NCI-H2107 treated with DMSO at 0.1 percent for 48 hours (cell line): ENCODE results near the gene MPZL3.
"Not testable (repeated sequence)": the region's sequence is repeated elsewhere in the genome, so short reads cannot be mapped to it uniquely, and the experiment has no call there.

Experiments
- DNase-seq: peaks from one replicate; lab custom pipeline; 2025; ENCODE audit not compliant: unreplicated experiment; lab: John Stamatoyannopoulos, UW

Gene MPZL3

DNA sequence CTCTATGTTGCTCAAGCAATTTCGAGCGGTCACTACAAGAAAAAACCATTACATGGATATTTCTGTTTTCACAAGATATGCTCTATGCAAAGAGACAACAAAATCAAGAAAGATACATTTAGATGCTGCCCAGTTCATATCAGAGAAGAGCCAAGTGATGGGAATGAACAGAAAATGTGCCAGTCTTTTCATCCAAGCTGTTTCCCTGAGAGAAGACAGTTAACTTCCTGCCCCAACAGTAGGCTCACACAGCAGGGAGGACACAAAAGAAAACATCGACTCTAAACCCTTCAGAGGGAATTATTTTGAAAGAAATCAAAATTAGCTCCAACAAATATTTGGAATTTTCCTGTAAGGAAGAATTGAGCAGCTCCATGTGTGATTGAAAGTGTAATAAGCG is 39.0 kb downstream of the MPZL3 start:
- no peak for DNase-seq

DNA sequence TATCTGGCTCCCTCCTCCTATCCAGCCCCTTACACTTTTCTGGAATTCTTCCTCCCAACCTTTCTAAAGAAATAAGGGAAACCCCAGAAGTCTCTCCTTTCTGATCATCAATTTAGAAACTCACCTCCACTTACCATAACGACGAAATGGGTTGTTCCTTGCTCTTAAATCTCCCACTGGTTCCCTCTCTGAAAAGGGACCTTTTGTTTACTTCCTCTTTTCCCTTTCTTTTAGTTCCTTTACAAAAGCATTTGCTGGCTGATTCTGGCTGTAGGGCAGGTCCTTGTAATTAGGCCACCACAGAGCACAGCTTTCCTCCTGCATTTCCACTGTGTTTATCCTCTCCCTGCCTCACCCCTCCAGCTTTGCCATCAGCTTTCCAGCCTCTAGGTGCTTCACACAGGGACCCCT is 39.4 kb downstream of the MPZL3 start:
- DNase-seq: no peak

DNA sequence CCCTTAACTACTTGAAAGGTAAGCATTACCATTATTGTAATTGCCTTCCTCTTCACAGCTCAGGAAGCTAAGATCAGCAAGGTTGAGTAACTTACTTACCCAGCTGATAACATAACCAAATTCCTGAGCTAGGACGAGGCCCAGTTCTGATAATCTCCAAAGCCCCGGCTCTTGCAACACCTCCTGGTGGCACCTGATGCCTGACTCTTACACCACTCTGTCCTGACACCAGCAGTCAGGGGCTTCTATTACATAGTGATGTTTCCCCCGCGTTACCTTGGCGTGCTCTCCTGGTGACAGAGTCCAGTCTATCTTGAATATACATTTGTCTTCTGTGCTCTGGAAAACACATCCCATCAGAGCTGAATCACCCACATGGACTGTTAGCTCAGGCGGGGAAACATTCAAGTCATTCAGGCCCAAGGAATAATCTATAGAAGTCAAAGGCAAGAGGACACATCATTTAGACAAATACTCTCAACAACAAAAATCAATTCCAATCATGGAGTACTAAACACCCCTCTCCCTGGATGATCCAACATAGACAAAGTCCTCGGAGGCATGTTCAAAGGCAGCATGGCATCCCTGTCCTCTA is 39.9 kb downstream of the MPZL3 start:
- DNase-seq: no peak

DNA sequence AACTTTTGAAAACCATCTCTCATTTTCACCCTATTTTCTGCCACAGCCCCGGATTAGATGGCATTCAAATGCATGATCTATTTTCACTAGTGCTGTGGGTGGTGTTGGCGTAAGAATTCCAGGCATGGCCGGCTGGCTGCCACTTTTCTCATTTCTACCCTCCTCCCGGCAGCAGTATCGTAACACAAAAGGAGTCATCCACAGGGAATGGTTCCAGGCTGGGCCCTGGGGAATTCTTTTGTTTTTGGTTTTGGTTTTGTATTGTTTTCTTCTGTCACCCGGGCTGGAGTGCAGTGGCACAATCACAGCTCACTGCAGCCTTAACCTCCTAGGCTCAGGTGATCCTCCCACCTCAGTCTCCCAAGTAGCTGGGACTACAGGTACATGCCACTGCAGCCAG is 41.2 kb downstream of the MPZL3 start:
- DNase-seq: peak; percentile 80

DNA sequence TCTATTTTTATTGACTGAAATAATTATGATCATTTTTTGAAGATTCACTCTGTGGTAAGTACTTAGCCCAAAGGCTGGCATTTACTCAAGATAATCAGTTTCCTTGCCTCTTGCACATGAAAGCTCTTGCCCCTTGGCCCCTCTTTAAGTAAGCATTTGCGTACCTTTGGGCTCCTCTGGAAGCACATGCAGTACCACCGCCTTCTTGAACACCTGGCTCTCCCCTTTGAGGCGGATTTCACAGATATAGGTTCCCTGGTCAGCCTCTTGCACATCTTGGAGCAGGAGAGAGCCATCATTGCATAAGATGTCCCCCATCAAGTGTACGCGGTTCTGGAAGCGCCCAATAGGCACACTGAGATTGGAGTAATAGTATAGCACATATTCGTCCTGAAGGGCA is 41.8 kb downstream of the MPZL3 start:
- DNase-seq: no peak

DNA sequence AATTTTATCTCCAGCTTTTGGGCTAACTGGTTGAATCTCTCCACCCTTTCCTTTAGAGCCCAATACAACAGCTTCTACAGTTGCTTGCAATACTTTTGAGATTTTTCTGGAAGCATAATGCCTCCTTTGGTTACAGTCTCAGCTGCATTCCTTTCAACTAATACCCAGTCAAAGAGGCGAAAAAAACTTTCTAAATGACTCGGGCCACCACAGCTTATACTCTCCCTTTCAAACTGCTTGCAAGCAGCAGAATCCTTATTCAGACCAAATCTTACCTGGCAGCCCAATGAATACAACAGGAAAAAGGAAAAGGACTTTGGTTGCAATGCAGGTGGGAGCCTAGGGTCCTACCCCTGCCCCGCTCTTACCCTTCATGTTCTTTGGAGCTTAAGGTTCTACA is 43.1 kb downstream of the MPZL3 start:
- DNase-seq: no peak

DNA sequence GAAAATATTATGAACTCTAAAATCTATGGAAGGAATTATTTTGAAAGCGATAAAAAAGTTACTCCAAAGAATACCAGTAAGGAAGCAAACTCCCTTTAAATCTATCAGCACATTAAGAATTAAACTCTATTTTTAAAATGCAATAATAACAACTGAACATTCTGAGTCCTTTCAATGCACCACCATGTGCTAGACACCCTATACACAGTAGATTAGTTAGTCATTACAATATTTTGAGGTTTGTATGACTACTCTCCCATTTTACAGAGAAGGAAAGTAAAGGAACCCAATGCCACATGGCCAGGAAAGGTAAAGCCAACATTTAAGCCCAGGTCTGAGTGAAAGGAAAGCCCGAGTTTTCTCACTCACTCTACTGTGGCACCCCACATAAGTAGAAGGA is 45.1 kb downstream of the MPZL3 start:
- DNase-seq: no peak

DNA sequence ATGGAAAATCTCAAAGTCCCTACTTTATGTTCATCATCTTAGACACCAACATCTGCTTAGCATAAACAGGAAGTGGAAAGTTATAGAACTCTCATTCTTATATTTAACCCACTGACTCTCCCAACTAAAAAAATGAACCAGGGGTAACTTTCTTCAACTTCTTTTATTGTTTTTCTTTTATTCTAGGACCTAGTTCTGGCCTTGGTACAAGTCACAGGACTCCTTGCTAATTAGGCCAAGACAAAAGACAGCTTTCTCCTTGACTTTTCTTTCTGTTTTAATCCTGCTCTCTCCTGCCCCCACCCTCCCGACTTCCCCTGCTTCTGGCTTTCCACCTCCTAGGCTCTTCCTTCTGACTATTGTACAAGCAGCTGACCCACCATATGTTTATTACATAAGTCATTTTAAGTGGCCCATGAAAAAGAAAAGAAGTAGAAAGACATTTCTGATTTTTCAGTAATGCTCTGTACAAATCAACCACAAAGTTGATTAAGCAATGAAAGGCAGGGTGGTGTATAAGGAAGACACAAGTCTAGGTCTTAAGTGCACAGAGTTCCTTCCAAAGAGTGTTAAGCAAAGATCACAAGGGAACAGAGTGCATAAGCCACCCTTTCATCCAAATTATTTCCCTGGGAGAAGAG is 45.7 kb downstream of the MPZL3 start:
- DNase-seq: no peak

DNA sequence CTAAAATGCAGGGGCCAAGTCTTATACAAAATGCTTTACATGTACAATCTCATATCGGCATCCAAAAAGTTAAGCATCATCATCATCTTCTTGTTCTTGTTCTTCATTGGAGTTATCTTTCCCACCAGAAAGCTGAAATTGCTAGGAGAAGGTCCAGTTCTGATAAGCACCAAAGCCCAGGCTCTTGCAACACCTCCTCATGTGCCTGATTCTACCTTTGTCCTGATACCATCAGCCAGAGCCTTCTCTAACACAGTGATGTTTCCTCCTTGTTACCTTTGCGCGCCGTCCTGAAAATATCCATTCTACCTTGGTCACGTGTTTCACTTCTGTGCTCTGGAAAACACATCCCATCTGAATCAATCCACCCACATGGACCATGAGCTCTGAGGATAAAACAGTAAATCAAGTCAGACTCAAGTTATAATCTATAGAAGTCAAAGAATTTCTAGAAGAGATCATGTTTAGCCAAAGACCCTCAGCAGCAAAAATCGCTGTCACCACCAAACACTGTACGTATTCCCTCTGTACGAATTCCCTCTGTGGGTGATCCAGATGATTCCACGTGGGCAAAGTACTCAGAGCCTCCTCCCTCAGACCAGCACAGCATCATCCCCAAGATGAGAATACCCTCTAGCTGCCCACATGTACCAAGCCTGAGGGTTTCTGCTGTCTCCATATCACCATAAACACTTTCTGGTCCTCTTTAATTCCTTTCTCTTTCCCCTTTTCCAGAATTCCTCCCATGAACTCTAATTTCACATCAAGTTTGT is 46.4 kb downstream of the MPZL3 start:
- DNase-seq: no peak

DNA sequence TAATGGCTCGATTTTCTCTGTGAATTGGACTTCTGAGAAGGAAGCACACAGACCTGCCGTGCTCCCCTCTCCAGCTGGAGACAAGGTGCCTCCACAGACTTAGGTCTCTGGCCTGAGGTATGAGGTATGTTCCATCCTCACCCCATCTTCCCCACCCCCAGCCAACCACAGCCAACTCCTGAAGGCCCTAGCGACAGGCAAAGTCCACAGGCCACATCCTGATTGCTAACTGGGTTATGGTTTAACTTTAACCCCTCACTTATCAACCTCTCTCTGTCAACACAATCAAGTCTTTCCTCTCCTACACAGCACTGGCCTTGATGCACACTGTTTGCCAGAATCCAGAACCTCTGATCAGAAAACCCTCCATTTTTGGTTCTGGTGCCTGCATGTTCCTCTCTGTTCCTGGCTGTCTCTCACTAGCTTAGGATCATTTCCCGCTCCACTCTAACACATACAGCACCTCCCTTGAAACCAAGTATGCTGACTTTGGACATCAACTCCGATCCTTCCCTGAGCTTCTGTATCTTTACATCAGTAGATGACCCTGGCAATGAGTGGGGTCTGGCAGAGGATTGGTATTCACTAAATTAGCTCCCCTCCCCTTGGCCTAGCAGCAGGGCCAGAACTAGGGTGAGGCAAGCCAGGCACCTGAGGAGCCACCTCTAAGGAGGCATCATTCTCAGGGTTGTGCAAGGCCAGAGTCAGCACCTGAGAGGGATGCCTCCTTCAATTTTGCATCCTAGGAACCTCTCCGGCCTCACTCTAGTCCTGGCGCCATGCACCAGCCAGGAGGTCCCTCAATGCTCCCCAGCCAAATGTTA is 49.4 kb downstream of the MPZL3 start:
- no peak for DNase-seq

DNA sequence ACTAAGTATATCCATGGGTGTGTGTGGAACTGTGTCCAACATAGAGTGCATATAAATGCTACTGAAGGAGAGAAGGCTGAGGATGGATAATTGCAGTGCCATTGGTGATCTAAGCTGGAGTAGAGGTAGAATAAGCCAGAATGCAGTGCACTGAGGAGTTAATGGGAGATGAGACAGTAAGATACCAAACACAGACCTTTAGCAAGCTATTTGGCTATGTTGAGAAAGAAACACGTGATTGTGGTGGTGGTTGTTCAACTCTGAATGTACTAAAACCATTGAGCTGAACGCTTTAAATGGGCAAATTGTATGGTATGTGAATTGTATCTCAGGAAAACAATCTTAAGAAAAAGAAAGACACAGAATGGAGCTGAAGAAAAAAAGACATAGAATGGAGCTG is 50.2 kb downstream of the MPZL3 start:
- no peak for DNase-seq

DNA sequence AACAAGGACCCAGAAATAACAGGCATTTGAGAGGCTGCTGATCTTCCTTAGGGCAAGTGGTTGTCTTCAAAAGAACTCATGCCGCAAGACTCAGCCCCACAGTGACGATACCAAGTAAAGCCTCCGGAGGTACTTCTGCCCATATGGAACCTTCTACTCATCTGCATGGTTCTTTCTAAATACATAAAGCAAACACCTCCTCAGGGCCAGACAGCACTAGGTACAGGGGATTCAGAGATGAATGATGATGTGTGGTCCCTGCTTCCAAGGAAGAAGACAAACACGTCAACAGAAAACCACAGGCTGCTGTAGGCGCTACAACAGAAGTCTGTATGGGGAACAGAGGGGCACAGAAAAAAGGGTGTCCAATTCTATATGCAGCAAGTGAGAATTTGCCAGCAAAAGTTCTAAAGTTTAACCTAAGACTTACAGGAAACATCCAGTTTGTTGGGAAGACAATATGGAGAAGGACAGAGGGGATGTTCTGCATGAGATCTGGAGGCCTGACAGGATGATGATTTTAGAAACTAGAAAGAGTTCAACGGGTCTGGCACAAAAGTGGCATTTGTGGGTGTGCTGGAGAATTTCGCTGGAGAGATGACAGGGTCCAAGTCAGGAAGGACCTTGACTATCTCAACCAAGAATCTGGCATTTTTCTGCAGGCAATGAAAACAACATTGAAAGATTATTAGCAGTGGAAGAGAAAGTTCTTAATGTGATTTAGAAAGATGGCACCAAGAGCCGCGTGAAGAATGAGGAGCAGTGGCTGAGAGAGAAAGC is 51.1 kb downstream of the MPZL3 start:
- no peak for DNase-seq

DNA sequence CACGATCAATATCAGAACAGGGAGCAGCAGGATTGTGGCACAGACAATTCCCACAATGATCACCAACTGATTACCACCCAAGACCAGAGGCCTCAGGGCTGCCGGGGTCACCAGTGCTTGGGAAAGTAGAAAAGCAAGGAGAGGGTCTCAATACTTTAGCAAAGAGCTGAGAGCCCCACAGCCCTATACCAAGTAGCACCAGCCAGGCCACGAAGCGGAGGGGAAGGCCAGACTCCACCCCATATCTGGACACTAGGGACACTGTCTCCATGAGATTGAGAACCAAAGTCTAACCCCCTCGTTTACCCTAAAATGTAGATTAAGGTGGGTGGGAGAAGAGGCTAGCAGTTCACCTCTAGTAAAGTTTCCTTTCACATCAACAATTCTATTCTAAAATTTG is 51.7 kb downstream of the MPZL3 start:
- DNase-seq: no peak

DNA sequence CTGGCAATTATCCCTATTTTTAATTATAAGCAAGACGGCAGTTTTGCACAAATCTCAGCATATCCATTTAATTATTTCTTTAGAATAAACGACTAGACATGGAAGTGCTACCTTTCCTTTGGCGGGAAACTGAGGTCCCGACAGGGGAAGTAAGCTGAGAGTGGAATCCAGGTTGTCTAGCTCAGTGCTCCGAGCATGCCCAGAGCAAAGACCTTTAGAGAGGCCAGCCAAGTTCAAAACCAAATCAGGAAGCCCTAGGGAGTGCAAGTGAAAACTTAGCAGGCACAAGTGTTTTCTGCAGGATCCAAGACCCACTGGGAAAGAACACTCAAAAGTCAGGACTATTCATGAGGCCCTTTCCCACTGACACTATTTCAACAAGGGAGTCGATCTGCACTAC is 53.0 kb downstream of the MPZL3 start:
- no peak for DNase-seq

DNA sequence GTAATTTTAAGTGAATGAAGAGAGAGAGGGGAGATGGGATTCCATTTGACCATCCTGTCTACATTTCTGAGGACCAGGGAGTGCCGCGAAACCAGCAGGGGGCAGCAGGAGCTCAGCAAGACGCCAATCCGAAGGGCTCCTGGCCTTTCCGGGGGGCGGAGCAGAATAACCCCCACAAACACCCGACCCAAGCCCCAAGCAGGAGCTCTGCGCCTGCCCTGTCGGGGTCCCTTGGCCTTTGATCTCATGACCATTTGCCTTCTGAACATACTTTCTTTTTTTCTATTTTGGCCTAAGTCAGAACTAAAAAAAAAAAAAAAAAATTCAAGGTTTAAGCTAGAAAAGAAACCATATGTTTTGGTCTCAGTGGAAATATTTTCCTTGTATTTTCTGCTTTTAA is 53.8 kb downstream of the MPZL3 start:
- DNase-seq: no peak

DNA sequence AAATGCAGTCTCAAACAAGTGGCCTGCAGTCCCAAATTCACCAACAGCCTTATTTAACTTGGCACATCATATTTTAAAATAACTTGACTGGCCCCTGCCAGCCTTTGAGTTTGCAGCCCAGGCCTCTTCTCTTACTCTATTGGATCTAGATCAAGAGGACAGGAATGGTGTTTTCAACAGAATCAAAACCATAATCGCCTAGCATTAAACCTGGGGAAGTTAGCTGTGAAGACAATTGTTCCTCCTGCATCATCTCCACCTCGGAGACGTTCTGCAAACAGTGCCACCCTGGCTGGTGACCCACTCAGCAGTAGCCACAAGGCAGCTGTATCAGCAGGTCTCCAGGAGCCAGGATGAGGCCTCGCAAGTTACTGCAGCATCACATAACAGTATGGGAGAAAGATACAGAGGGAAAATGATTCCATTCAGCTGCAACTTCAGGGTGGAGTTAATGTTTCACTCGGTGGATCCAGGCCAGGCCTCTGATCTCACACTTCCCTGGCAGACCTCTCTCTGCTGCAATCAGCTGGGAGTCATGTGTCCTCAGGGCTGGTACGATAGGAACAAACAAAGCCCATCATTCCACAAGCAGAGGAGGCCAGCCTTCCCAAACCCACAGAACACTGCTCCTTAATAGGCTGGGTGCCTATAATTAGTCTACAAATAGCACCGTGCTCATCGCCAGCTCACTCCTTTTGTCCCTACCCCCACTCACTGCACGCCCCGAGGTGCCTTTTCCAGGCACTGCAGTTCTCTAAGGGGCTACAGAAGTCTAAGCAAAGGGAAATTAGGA is 57.1 kb downstream of the MPZL3 start:
- peak; percentile 86 for DNase-seq

DNA sequence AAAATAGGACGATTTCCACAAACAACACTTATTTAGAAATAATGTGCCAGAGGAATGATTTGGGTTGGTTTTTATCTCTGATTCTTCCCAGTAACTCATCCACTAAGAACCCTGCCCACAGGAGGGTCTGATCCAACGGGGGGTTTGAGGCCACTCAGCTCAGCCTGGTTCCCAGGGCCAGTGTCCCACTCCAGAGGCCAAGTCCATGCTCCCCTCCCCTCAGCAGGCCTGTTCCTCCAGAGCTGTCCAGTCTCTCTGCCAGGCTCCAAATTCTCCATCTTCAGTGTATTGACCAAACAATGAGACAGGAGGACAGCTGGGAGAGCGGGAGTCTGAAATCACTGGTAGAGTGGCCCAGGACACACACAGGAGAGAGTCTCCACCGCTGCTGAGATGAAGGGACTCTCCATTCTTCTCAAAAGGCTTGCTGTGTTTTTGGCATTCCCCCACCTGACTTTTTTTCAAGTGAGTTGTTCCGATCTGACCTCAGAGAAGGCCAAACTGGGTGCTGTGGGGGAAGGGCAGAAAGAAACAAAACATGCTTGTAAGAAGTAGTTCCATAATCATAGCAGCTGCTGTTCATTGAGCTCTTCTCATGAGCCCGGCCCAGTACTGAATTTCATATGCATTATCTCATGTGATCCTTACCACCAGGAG is 58.1 kb downstream of the MPZL3 start:
- no peak for DNase-seq

DNA sequence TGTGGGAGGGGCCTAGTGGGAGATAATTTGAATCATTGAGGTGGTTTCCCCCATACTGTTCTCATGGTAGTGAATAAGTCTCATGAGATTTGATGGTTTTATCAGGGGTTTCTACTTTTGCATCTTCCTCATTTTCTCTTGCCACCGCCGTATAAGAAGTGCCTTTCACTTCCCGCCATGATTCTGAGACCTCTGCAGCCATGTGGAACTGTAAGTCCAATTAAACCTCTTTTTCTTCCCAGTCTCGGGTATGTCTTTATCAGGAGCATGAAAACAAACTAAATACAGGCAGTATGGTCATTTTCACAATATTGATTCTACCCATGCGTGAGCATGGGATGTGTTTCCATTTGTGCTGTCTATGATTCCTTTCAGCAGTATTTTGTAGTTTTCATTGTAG is 59.3 kb downstream of the MPZL3 start:
- not testable (repeated sequence) for DNase-seq

DNA sequence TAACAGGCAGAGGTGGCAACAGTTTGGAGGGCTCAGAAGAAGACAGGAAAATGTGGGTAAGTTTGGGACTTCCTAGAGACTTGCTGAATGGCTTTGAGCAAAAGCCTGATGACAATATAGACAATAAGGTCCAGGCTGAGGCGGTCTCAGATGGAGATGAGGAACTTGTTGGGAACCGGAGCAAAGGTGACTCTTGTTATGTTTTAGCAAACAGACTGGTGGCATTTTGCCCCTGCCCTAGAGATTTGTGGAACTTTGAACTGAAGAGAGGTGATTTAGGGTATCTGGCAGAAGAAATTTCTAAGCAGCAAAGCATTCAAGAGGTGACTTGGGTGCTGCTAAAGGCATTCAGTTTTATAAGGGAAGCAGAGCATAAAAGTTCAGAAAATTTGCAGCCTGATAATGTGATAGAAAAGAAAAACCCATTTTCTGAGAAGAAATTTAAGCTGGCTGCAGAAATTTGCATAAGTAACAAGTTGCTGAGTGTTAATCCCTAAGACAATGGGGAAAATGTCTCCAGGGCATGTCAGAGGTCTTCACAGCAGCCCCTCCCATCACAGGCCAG is 61.1 kb downstream of the MPZL3 start:
- not testable (repeated sequence) for DNase-seq
